ENCODE results near the gene TRPM3. TPM values are rescaled to one million over a fixed set of nuclear protein-coding genes. Genes with fewer than 3 reads are reported as not detected.

The TRPM3 gene
- total RNA-seq, 1 donor from 2014 or later = 0.15 TPM

- DNase-seq (no peak), ATAC-seq (no peak)
- no peaks in the 10 kb centered on the region for H3K9me3 ChIP-seq
- no peaks in the 10 kb centered on the region for H3K27me3 ChIP-seq (ENCODE audit: low read depth)
- intact Hi-C loops (cut with DNase I) = no loop called here
- H3K36me3 ChIP-seq = no peaks in the 10 kb centered on the region
- H3K27ac ChIP-seq = no peak overlapping the region
- H3K4me3 ChIP-seq = no peak overlapping the region
- no peaks in the 10 kb centered on the region for H3K4me1 ChIP-seq
- TF ChIP-seq CTCF (IDR thresholded peaks at IDR 0.05) = no peak
These were observed 591.6 kb downstream of the TRPM3 start for GRCh38 chr9:70529833-70530232.

GRCh38 chr9:70529377-70529776, 592.0 kb downstream of the TRPM3 start:
- Histone ChIP-seq H3K36me3 (no peaks in the 10 kb centered on the region), H3K4me1 (no peaks in the 10 kb centered on the region), H3K9me3 (no peaks in the 10 kb centered on the region), H3K4me3 (no peak overlapping the region), H3K27ac (no peak overlapping the region), H3K27me3 (ENCODE audit: low read depth) (no peaks in the 10 kb centered on the region)
- intact Hi-C loops (cut with DNase I) = no loop called here
- ATAC-seq (no peak), DNase-seq (no peak)
- TF ChIP-seq CTCF (IDR thresholded peaks at IDR 0.05) = no peak

GRCh38 chr9:70526902-70527301, 594.5 kb downstream of the TRPM3 start:
- no peak for TF ChIP-seq CTCF (IDR thresholded peaks at IDR 0.05)
- intact Hi-C loops (cut with DNase I) = no loop called here
- Histone ChIP-seq H3K9me3 (no peaks in the 10 kb centered on the region), H3K36me3 (no peaks in the 10 kb centered on the region), H3K27me3 (ENCODE audit: low read depth) (no peaks in the 10 kb centered on the region), H3K4me3 (no peak overlapping the region), H3K27ac (no peak overlapping the region), H3K4me1 (no peaks in the 10 kb centered on the region)
- DNase-seq (no peak), ATAC-seq (no peak)

GRCh38 chr9:70525519-70525918, 595.9 kb downstream of the TRPM3 start:
- intact Hi-C loops (cut with DNase I) = no loop called here
- ATAC-seq = peak; percentile 56 to 59
- TF ChIP-seq CTCF (IDR thresholded peaks at IDR 0.05) = no peak
- no peak for DNase-seq
- Histone ChIP-seq H3K36me3 (no peaks in the 10 kb centered on the region), H3K9me3 (no peaks in the 10 kb centered on the region), H3K4me3 (no peak overlapping the region), H3K27me3 (ENCODE audit: low read depth) (no peaks in the 10 kb centered on the region), H3K4me1 (no peaks in the 10 kb centered on the region), H3K27ac (peak overlapping the region; percentile 9)

- Histone ChIP-seq H3K36me3 (no peaks in the 10 kb centered on the region), H3K4me1 (no peaks in the 10 kb centered on the region), H3K27ac (no peak overlapping the region), H3K27me3 (ENCODE audit: low read depth) (no peaks in the 10 kb centered on the region), H3K4me3 (no peak overlapping the region), H3K9me3 (no peaks in the 10 kb centered on the region)
- no peak for DNase-seq
- no peak for TF ChIP-seq CTCF (IDR thresholded peaks at IDR 0.05)
- no peak for ATAC-seq
- intact Hi-C loops (cut with DNase I) = no loop called here
These were observed 601.3 kb downstream of the TRPM3 start for GRCh38 chr9:70519912-70520724.
